Progenitor cell of endocrine pancreas (in vitro differentiated cells): ENCODE measurements around the gene ULBP1. TPM values are rescaled to one million over a fixed set of nuclear protein-coding genes. Genes with fewer than 3 reads are reported as not detected.
A peak's percentile ranks its signal among the peaks of the same experiment; 100 is the strongest.
"Not testable (repeated sequence)": the region's sequence is repeated elsewhere in the genome, so short reads cannot be mapped to it uniquely, and the experiment has no call there.

Source experiments
- DNase-seq: peaks from one replicate; pipeline ENCODE4 v3.0.0; 2021; ENCODE audit warnings: low spot score; ENCODE audit not compliant: unreplicated experiment
- H3K27ac Mint-ChIP-seq: 2 replicates; pipeline ENCODE4 v1.8.0; 2021; ENCODE audit warnings: mild to moderate bottlenecking, moderate library complexity, mixed read lengths
- H3K27me3 Mint-ChIP-seq: 2 replicates; pipeline ENCODE4 v1.8.0; 2021; ENCODE audit warnings: mixed read lengths
- H3K36me3 Mint-ChIP-seq: 2 replicates; pipeline ENCODE4 v1.8.0; 2022; ENCODE audit warnings: mixed read lengths; ENCODE audit not compliant: insufficient read depth
- H3K4me1 Mint-ChIP-seq: 2 replicates; pipeline ENCODE4 v1.8.0; 2021; ENCODE audit warnings: low read depth, mixed read lengths
- H3K4me3 Mint-ChIP-seq: 2 replicates; pipeline ENCODE4 v1.8.0; 2021; ENCODE audit warnings: low read depth, mild to moderate bottlenecking, moderate library complexity, mixed read lengths
- H3K9me3 Mint-ChIP-seq: 2 replicates; pipeline ENCODE4 v1.8.0; 2021; ENCODE audit warnings: low read depth, mixed read lengths
- total RNA-seq: library from RNA; stranded (reverse); gene quantifications from 2 replicates; pipeline ENCODE4 v1.2.1, GENCODE V29; 2021
- TF ChIP-seq, protein P1 (sequence below): fragments of 200-600 bp; sonication (generic); IDR thresholded peaks from one replicate; pipeline ENCODE4 v1.5.0; 2021; ENCODE audit warnings: antibody characterized with exemption, mild to moderate bottlenecking; ENCODE audit not compliant: unreplicated experiment

ULBP1 gene
- total RNA-seq, 1 donor from 2014 or later: 0.60 TPM

DNA sequence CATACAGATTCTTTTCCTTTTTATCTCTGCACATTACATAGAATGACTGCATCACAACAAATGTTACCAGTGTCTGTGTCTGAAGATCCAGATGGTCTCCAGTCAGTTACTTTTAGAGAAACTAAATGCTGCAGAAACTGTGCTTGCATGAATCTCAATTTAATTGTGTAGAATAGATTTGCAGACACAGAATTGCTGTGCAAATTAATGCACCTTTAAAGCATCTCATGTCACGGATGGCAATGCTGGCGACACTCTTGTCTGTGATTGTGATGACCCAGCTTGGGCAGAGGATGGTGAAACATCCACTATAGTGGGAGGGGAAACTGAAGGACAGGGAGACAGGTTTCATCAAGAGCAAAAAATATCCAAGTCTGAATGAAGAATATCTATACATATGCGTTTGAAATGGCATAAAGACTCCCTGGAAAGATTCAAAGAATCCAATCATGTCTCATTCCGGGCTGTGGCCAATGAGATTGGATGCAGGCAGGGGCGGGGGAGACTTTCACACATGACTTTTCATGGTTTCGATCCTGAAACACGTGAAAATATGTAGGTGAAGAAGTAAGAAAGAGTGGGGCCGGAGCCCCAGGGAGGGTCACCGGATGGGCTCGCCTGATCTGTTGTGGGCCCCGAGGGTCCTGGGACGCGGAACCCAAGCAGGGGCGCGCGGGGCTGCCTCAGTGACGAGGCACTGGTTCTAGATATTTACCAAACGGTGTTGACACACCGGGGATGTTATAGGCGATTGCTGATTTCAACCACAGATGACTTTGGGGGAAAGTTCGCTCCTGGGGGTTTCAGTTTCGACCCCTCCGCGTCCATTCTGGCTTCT is 50.3 kb downstream of the ULBP1 start:
- H3K4me1 Mint-ChIP-seq, H3K27ac Mint-ChIP-seq, DNase-seq, H3K9me3 Mint-ChIP-seq, H3K4me3 Mint-ChIP-seq, H3K36me3 Mint-ChIP-seq: not testable (repeated sequence)
- peaks cover 93% of the 10 kb centered on the region for H3K27me3 Mint-ChIP-seq

DNA sequence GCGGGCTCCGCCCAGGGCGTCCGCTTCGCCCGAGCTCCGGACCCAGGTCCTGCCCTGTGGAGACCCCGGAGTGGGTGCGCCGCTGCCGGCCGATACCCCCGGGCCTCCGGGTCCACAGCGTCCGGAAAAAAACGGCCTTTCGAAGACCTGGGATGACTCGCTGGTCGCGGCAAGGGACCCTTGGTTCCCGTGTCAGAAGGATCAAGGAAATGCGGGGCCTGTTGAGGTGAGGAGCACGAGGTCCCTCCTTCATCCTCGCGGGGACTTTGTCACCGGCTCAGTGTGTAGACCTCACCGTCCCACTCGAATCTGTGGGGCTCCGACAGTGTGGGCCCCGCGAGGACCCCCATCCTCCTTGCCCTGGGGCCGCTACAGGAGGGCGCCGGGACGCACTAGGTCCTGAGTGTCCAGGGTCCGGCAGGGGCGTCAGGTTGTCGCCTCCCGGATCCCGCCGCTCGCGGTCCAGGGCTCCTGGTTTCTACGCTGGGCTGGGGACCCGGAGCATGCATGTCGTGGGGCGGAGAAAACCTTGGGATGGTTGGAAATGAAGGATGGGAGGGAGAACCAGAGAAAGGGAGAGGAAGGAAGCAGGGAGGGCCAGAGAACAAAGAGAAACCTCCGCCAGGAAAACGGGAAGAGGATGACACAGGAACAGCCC is 51.0 kb downstream of the ULBP1 start:
- not testable (repeated sequence) for H3K27ac Mint-ChIP-seq, H3K4me3 Mint-ChIP-seq, H3K36me3 Mint-ChIP-seq, H3K9me3 Mint-ChIP-seq, H3K4me1 Mint-ChIP-seq, DNase-seq
- H3K27me3 Mint-ChIP-seq: peaks cover 91% of the 10 kb centered on the region

DNA sequence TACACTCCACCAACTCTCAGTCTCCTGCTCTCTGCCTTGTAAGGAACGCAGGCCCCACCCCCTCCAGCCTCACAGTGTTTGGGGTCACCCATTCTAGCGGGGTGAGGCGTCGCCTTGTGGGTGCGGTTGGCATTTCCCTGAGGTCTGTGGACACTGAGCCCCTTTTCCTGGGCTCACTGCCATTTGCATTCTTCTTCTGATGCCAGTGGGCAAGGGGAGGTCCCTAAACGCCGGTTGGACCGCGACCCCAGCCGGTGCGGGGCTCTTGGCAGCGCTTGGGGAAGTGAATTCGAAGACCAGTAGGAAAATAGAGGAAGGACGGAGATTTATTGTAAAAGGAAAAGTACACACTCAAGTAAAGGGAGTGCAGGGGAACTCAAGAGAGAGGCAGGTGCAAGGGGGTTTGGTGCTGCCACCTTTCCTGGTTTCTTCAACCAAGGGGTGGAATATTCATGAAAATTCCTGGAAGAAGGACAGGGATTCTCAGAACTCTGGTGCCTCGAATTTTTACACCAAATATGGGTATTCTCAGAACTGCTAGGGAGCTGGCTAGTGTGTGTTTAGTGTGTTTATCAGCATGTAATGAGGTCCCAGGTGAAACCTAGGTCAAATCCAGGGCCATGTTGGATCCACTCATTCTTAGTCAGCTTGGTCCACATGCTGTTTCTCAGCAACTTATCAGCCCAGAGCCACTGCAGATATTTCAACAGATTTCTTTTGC is 51.7 kb downstream of the ULBP1 start:
- H3K9me3 Mint-ChIP-seq, H3K4me3 Mint-ChIP-seq, DNase-seq: not testable (repeated sequence)

DNA sequence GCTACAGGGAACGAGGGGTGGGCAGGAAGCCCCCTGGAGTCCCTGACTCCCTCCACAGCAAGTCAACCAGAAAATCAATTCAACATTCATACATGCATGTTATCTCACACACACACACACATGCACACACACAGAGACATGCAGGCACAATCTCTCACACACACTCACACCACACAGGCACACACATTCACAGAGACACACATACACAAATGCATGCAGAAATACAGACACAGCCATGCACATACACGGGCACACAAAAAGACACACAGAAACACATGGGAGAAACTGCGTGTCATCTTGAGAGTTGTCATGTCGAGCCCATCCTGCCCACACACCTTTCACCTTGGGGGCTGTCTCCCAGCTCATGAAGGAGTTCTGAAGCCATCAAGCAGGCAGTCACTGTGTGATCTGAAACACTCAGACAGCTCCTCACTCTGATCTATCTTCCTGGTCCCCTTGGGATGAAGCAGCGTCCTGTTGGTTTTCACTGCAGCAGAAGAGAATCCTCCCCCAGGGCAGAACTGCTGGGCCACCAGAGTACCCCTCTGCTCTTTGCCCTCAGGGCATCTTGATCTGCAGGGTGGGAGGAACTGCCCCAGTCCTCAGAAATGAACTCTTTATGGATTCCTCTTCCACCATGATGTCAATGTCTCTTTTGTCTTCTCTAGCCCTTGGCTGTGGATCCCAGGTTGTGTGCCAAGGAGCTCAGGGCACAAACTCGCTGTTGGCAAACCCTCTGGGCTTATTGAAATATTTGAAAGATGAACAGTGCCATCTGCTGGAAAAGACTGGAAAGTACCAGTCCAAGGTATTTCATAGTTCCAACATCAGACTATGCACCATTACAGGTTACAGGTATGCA is 52.8 kb downstream of the ULBP1 start:
- H3K4me1 Mint-ChIP-seq: peaks cover 5% of the 10 kb centered on the region
- no peaks in the 10 kb centered on the region for H3K9me3 Mint-ChIP-seq
- H3K36me3 Mint-ChIP-seq: no peaks in the 10 kb centered on the region
- peak overlapping the region; percentile 46 for H3K27ac Mint-ChIP-seq
- peak; percentile 32 for DNase-seq
- peaks cover 82% of the 10 kb centered on the region for H3K27me3 Mint-ChIP-seq
- TF ChIP-seq, protein P1, sequence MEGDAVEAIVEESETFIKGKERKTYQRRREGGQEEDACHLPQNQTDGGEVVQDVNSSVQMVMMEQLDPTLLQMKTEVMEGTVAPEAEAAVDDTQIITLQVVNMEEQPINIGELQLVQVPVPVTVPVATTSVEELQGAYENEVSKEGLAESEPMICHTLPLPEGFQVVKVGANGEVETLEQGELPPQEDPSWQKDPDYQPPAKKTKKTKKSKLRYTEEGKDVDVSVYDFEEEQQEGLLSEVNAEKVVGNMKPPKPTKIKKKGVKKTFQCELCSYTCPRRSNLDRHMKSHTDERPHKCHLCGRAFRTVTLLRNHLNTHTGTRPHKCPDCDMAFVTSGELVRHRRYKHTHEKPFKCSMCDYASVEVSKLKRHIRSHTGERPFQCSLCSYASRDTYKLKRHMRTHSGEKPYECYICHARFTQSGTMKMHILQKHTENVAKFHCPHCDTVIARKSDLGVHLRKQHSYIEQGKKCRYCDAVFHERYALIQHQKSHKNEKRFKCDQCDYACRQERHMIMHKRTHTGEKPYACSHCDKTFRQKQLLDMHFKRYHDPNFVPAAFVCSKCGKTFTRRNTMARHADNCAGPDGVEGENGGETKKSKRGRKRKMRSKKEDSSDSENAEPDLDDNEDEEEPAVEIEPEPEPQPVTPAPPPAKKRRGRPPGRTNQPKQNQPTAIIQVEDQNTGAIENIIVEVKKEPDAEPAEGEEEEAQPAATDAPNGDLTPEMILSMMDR: peak; percentile 73
- no peak overlapping the region for H3K4me3 Mint-ChIP-seq

More for the DNA sequence above, 51.7 kb downstream of the ULBP1 start:
- not testable (repeated sequence) for H3K4me1 Mint-ChIP-seq, H3K27ac Mint-ChIP-seq, H3K36me3 Mint-ChIP-seq
- peaks cover 87% of the 10 kb centered on the region for H3K27me3 Mint-ChIP-seq

DNA sequence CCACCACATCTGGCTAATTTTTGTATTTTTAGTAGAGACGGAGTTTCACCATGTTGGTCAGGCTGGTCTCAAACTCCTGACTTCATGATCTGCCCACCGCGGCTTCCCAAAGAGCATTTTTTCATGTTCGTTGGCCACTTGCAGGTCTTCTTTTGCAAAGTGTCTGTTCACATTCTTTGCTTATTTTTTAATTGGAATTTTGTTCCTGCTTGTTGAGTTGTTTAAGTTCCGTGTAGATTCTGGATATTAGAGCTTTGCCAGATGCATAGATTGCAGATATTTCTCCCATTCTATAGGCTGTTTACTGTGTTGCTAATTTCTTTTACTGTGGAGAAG is 53.4 kb downstream of the ULBP1 start:
- H3K4me3 Mint-ChIP-seq, DNase-seq, H3K9me3 Mint-ChIP-seq, H3K36me3 Mint-ChIP-seq, H3K4me1 Mint-ChIP-seq, H3K27ac Mint-ChIP-seq: not testable (repeated sequence)
- H3K27me3 Mint-ChIP-seq: peaks cover 78% of the 10 kb centered on the region

DNA sequence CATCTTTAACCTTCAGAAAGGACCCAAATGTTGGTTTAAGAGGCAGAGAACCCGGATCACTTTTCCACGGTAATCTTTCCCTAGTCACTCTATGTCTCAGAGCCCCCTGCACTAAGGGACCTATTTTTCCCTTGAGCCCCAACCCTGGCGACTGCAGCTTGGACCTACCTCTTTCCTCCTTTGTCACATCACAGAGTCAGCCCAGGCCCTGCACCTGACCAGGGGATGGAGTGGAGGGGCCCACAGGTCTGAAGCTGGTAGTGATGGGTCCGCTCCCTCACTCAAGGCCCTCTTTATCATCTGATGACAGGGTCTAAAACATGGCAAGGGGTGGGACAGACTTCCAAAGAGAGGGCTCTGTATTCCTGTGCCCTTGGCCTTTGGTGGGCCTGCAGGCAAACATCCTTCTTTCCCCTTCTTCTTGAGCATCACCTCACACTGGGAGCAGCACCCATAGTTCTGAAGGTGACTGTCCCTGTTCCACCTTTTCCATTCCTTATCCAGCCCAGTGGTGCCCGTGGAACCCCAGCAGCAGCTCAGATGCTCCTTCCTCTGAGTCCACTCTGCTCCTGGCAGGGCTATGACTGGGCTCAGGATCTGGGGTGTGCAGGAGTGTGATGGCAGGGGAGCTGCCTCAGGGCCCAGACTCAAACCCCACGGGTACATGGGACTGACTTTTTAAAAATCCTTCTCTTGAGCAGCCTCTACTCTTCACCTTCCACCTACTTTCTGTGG is 55.3 kb downstream of the ULBP1 start:
- Mint-ChIP-seq H3K27ac (no peak overlapping the region), H3K4me3 (no peak overlapping the region), H3K27me3 (peaks cover 66% of the 10 kb centered on the region), H3K9me3 (no peaks in the 10 kb centered on the region), H3K36me3 (no peaks in the 10 kb centered on the region), H3K4me1 (peaks cover 4% of the 10 kb centered on the region)
- TF ChIP-seq, protein P1: no peak
- no peak for DNase-seq

DNA sequence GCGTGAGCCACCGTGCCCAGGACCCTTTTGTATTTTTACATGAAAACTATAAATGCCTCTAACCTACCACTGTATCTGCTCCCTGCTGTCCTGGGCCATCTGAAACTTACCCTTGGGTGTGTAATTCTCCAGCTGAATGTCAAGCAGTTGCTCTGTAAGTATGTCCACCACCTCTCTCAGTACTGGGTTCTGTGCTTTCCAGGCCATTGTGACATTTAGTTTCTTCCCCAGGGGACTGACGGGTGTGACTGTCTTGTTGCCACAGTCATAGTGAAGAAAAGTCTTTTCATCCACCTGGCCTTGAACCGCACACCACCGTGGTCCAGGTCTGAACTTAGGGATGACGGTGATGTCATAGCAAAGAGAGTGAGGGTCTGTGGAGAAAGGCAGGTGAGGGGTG is 58.1 kb downstream of the ULBP1 start:
- not testable (repeated sequence) for H3K4me1 Mint-ChIP-seq, H3K4me3 Mint-ChIP-seq

More for the DNA sequence above, 58.1 kb downstream of the ULBP1 start:
- peaks cover 58% of the 10 kb centered on the region for H3K27me3 Mint-ChIP-seq
- not testable (repeated sequence) for H3K9me3 Mint-ChIP-seq, DNase-seq, H3K36me3 Mint-ChIP-seq, H3K27ac Mint-ChIP-seq
